Stimulated activated CD8-positive, alpha-beta memory T cell treated with anti-CD3 and anti-CD28 coated beads, Interleukin-12 subunit alpha, Interleukin-12 subunit beta, amount 100 ng/mL, for 4 hours (primary cell): Measurements from ENCODE around the gene PPP4R1.

Source experiments
- DNase-seq: peaks from one replicate; pipeline ENCODE4 v3.0.0-alpha.2; 2020; ENCODE audit warnings: low read depth

The PPP4R1 gene

GRCh38 chr18:9594823-9595596 is 19.3 kb downstream of the PPP4R1 start:
- DNase-seq, result no peak

- no peak for DNase-seq
These were observed 26.4 kb downstream of the PPP4R1 start for GRCh38 chr18:9587924-9588323.

- no peak for DNase-seq
These were observed 27.5 kb downstream of the PPP4R1 start for GRCh38 chr18:9586814-9587213.

GRCh38 chr18:9581667-9582066 is 32.7 kb downstream of the PPP4R1 start:
- DNase-seq, result no peak

- DNase-seq, result no peak
These were observed 36.1 kb downstream of the PPP4R1 start for GRCh38 chr18:9578306-9578705.

- no peak for DNase-seq
These were observed 37.0 kb downstream of the PPP4R1 start for GRCh38 chr18:9577361-9577760.

- no peak for DNase-seq
These were observed 38.8 kb downstream of the PPP4R1 start for GRCh38 chr18:9575558-9575957.

GRCh38 chr18:9574473-9575115 is 39.8 kb downstream of the PPP4R1 start:
- DNase-seq, result no peak

- no peak for DNase-seq
These were observed 42.8 kb downstream of the PPP4R1 start for GRCh38 chr18:9571546-9571945.

- no peak for DNase-seq
These were observed 44.1 kb downstream of the PPP4R1 start for GRCh38 chr18:9570255-9570654.

GRCh38 chr18:9569178-9569577 is 45.2 kb downstream of the PPP4R1 start:
- DNase-seq, result no peak

GRCh38 chr18:9568186-9568585 is 46.2 kb downstream of the PPP4R1 start:
- DNase-seq, result no peak

- no peak for DNase-seq
These were observed 49.0 kb downstream of the PPP4R1 start for GRCh38 chr18:9565407-9565806.

- DNase-seq, result no peak
These were observed 51.0 kb downstream of the PPP4R1 start for GRCh38 chr18:9563331-9563730.

GRCh38 chr18:9562584-9562983 is 51.8 kb downstream of the PPP4R1 start:
- no peak for DNase-seq

- DNase-seq, result no peak
These were observed 52.6 kb downstream of the PPP4R1 start for GRCh38 chr18:9561759-9562158.

GRCh38 chr18:9559253-9559652 is 55.1 kb downstream of the PPP4R1 start:
- no peak for DNase-seq

- no peak for DNase-seq
These were observed 55.8 kb downstream of the PPP4R1 start for GRCh38 chr18:9558387-9559064.

- DNase-seq, result no peak
These were observed 57.0 kb downstream of the PPP4R1 start for GRCh38 chr18:9557250-9557943.

- no peak for DNase-seq
These were observed 61.7 kb downstream of the PPP4R1 start for GRCh38 chr18:9552616-9553015.

- DNase-seq, result no peak
These were observed 62.2 kb downstream of the PPP4R1 start for GRCh38 chr18:9552191-9552590.

GRCh38 chr18:9550429-9550828 is 63.9 kb downstream of the PPP4R1 start:
- no peak for DNase-seq

GRCh38 chr18:9549405-9549804 is 65.0 kb downstream of the PPP4R1 start:
- no peak for DNase-seq
